ENCODE measurements around the gene NTM.

DNA sequence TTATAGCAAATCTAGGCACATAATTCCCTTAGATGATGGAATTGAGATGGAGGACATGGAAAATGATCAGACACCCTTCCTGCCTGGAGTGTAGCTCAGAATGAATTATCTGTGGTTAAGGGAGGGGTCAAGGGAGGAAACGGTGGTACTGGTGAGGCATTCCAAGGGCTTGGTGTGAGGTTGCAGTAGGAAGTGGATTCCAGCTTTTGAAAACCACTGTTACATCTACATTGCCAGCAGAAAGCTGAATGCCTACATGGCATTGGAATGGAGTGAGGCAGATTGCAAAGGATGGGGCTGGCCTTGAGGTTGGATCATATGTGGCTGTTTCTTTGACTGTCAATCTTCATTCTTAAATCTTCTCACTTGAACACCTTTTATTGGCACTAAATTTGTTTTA, 684.4 kb downstream of the NTM start:
- no peak for TF ChIP-seq POLR2A (IDR thresholded peaks at IDR 0.05)
- TF ChIP-seq, protein P1, sequence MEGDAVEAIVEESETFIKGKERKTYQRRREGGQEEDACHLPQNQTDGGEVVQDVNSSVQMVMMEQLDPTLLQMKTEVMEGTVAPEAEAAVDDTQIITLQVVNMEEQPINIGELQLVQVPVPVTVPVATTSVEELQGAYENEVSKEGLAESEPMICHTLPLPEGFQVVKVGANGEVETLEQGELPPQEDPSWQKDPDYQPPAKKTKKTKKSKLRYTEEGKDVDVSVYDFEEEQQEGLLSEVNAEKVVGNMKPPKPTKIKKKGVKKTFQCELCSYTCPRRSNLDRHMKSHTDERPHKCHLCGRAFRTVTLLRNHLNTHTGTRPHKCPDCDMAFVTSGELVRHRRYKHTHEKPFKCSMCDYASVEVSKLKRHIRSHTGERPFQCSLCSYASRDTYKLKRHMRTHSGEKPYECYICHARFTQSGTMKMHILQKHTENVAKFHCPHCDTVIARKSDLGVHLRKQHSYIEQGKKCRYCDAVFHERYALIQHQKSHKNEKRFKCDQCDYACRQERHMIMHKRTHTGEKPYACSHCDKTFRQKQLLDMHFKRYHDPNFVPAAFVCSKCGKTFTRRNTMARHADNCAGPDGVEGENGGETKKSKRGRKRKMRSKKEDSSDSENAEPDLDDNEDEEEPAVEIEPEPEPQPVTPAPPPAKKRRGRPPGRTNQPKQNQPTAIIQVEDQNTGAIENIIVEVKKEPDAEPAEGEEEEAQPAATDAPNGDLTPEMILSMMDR (IDR thresholded peaks at IDR 0.05) = no peak

Data from Peyer's patch (tissue), 4 donors.